NCI-H1105 (cell line): ENCODE results near the gene EML6.

Experiments
- DNase-seq: peaks from one replicate; lab custom pipeline; 2025; lab: John Stamatoyannopoulos, UW

The EML6 gene

GRCh38 chr2:54706622-54707021, 16.8 kb upstream of the EML6 start:
- DNase-seq, result no peak

- DNase-seq, result no peak
Observed at GRCh38 chr2:54708584-54709335, 14.7 kb upstream of the EML6 start.

- DNase-seq, result no peak
Observed at GRCh38 chr2:54709336-54709809, 14.1 kb upstream of the EML6 start.

- DNase-seq, result no peak
Observed at GRCh38 chr2:54710216-54710615, 13.2 kb upstream of the EML6 start.

- DNase-seq, result no peak
Observed at GRCh38 chr2:54712516-54712915, 10.9 kb upstream of the EML6 start.

- no peak for DNase-seq
Observed at GRCh38 chr2:54714996-54715395, 8.5 kb upstream of the EML6 start.

- no peak for DNase-seq
Observed at GRCh38 chr2:54716375-54716774, 7.1 kb upstream of the EML6 start.

GRCh38 chr2:54720563-54720962, 2.9 kb upstream of the EML6 start:
- no peak for DNase-seq

GRCh38 chr2:54722641-54723040, 821 bp upstream of the EML6 start:
- DNase-seq, result no peak

GRCh38 chr2:54723996-54724559, 616 bp downstream of the EML6 start:
- no peak for DNase-seq

GRCh38 chr2:54724560-54725342, 1.3 kb downstream of the EML6 start:
- no peak for DNase-seq

GRCh38 chr2:54725343-54726099, 2.1 kb downstream of the EML6 start:
- no peak for DNase-seq

GRCh38 chr2:54726431-54726830, 3.0 kb downstream of the EML6 start:
- no peak for DNase-seq

- DNase-seq, result no peak
Observed at GRCh38 chr2:54726940-54727339, 3.5 kb downstream of the EML6 start.

- no peak for DNase-seq
Observed at GRCh38 chr2:54728669-54729120, 5.2 kb downstream of the EML6 start.

GRCh38 chr2:54735636-54736035, 12.2 kb downstream of the EML6 start:
- DNase-seq, result no peak

- no peak for DNase-seq
Observed at GRCh38 chr2:54738281-54738680, 14.8 kb downstream of the EML6 start.

GRCh38 chr2:54740333-54740732, 16.9 kb downstream of the EML6 start:
- DNase-seq, result no peak

GRCh38 chr2:54741250-54741649, 17.8 kb downstream of the EML6 start:
- DNase-seq, result no peak

GRCh38 chr2:54750040-54750439, 26.6 kb downstream of the EML6 start:
- DNase-seq, result no peak

GRCh38 chr2:54752439-54752838, 29.0 kb downstream of the EML6 start:
- no peak for DNase-seq

GRCh38 chr2:54755641-54756326, 32.3 kb downstream of the EML6 start:
- no peak for DNase-seq
